ENCODE data around the gene ITPKB.
"Not testable (repeated sequence)": the region's sequence is repeated elsewhere in the genome, so short reads cannot be mapped to it uniquely, and the experiment has no call there.

Gene ITPKB

GRCh38 chr1:226602186-226603021 is 136.7 kb downstream of the ITPKB start:
- DNase-seq (ENCODE audit: low read depth), result no peak

GRCh38 chr1:226601456-226601855 is 137.6 kb downstream of the ITPKB start:
- DNase-seq (ENCODE audit: low read depth), result no peak

GRCh38 chr1:226600254-226600653 is 138.8 kb downstream of the ITPKB start:
- DNase-seq (ENCODE audit: low read depth), result no peak

GRCh38 chr1:226599636-226600238 is 139.3 kb downstream of the ITPKB start:
- DNase-seq (ENCODE audit: low read depth), result no peak

- not testable (repeated sequence) for DNase-seq (ENCODE audit: low read depth)
Observed at GRCh38 chr1:226598955-226599354, 140.1 kb downstream of the ITPKB start.

- no peak for DNase-seq (ENCODE audit: low read depth)
Observed at GRCh38 chr1:226598455-226598849, 140.6 kb downstream of the ITPKB start.

GRCh38 chr1:226597616-226598454 is 141.2 kb downstream of the ITPKB start:
- no peak for DNase-seq (ENCODE audit: low read depth)

- no peak for DNase-seq (ENCODE audit: low read depth)
Observed at GRCh38 chr1:226596531-226597165, 142.4 kb downstream of the ITPKB start.

- DNase-seq (ENCODE audit: low read depth), result no peak
Observed at GRCh38 chr1:226593541-226593940, 145.5 kb downstream of the ITPKB start.

- no peak for DNase-seq (ENCODE audit: low read depth)
Observed at GRCh38 chr1:226590614-226591013, 148.5 kb downstream of the ITPKB start.

GRCh38 chr1:226589008-226589733 is 149.9 kb downstream of the ITPKB start:
- DNase-seq (ENCODE audit: low read depth), result no peak

- DNase-seq (ENCODE audit: low read depth), result no peak
Observed at GRCh38 chr1:226588484-226588883, 150.6 kb downstream of the ITPKB start.

- DNase-seq (ENCODE audit: low read depth), result no peak
Observed at GRCh38 chr1:226586650-226587422, 152.2 kb downstream of the ITPKB start.

GRCh38 chr1:226586116-226586515 is 153.0 kb downstream of the ITPKB start:
- no peak for DNase-seq (ENCODE audit: low read depth)

- no peak for DNase-seq (ENCODE audit: low read depth)
Observed at GRCh38 chr1:226584164-226584563, 154.9 kb downstream of the ITPKB start.

- DNase-seq (ENCODE audit: low read depth), result no peak
Observed at GRCh38 chr1:226582966-226583365, 156.1 kb downstream of the ITPKB start.

Measured in stimulated activated CD8-positive, alpha-beta memory T cell treated with anti-CD3 and anti-CD28 coated beads, Interleukin-15, amount 100 ng/mL, for 24 hours (primary cell).